K562 (cell line): ENCODE results near the gene CTPS1. TPM values are rescaled to one million over a fixed set of nuclear protein-coding genes. Genes with fewer than 3 reads are reported as not detected.
A peak's percentile ranks its signal among the peaks of the same experiment; 100 is the strongest.

Experiments used
- BHLHE40 ChIP-seq: IDR thresholded peaks from 2 replicates; pipeline ENCODE4 v1.6.1; 2011; ENCODE audit warnings: low read length, improper control_type of control experiment
- CREB1 ChIP-seq, 2 experiments: sonication (generic) in 1 of 2; formaldehyde crosslinking in 1 of 2; IDR thresholded peaks; 2 replicates each; pipeline versions ENCODE4 v1.6.1 to v1.8.0; 2012 to 2022; ENCODE audit warnings: inconsistent platforms in 1 of 2, mild to moderate bottlenecking in 1 of 2, missing genetic modification reagents in 1 of 2, moderate library complexity in 1 of 2
- CXXC5 ChIP-seq: fragments of 250-450 bp; sonication (Bioruptor Pico); IDR thresholded peaks from 2 replicates; pipeline ENCODE4 v1.8.0; 2022; ENCODE audit warnings: inconsistent platforms, mild to moderate bottlenecking, moderate library complexity
- DMBX1 ChIP-seq: fragments of 250-450 bp; sonication (Bioruptor Pico); IDR thresholded peaks from 2 replicates; pipeline ENCODE4 v1.8.0; 2022; ENCODE audit warnings: inconsistent platforms, mild to moderate bottlenecking, moderate library complexity, borderline replicate concordance
- E2F4 ChIP-seq: sonication (generic); formaldehyde crosslinking; IDR thresholded peaks from 2 replicates; pipeline ENCODE4 v1.8.0; 2022; ENCODE audit warnings: mild to moderate bottlenecking, low read depth, missing genetic modification reagents
- ELF1 ChIP-seq: fragments of 200-800 bp; sonication (Bioruptor generic); IDR thresholded peaks from 2 replicates; pipeline ENCODE4 v1.6.1; 2016; ENCODE audit warnings: missing genetic modification characterization, missing compliant biosample characterization
- FIP1L1 ChIP-seq: fragments of 200-400 bp; formaldehyde crosslinking; IDR thresholded peaks from 2 replicates; pipeline ENCODE4 v1.6.1; 2018; ENCODE audit warnings: mild to moderate bottlenecking, low read depth, low read length; ENCODE audit not compliant: poor library complexity, severe bottlenecking
- FOXA3 ChIP-seq, 2 experiments: fragments of 450-650 bp in 1 of 2; sonication (generic) in 1 of 2; formaldehyde crosslinking; IDR thresholded peaks in 1 of 2; conservative IDR thresholded peaks in 1 of 2; 2 replicates each; pipeline versions ENCODE4 v1.4.0 to v1.8.0; 2020 to 2022; ENCODE audit warnings: mild to moderate bottlenecking in 2 of 2, missing genetic modification reagents in 1 of 2
- HNRNPL ChIP-seq: fragments of 200-400 bp; formaldehyde crosslinking; IDR thresholded peaks from 2 replicates; pipeline ENCODE4 v1.6.1; 2017; ENCODE audit warnings: low read depth, mild to moderate bottlenecking, low read length
- KLF1 ChIP-seq: fragments of 450-650 bp; IDR thresholded peaks from 2 replicates; pipeline ENCODE4 v1.6.1; 2016; ENCODE audit warnings: missing genetic modification characterization, missing compliant biosample characterization
- L3MBTL2 ChIP-seq: fragments of 450-650 bp; IDR thresholded peaks from 2 replicates; pipeline ENCODE4 v1.6.1; 2016; ENCODE audit warnings: mild to moderate bottlenecking, moderate library complexity
- MAFF ChIP-seq: IDR thresholded peaks from 2 replicates; pipeline ENCODE4 v1.6.1; 2012; ENCODE audit warnings: low read length, improper control_type of control experiment
- MCM5 ChIP-seq: fragments of 450-650 bp; IDR thresholded peaks from 2 replicates; pipeline ENCODE4 v1.6.1; 2016; ENCODE audit warnings: low read depth
- MTA3 ChIP-seq: fragments of 450-650 bp; formaldehyde crosslinking; IDR thresholded peaks from 2 replicates; pipeline ENCODE4 v1.6.1; 2017; ENCODE audit warnings: mild to moderate bottlenecking, borderline replicate concordance
- PCBP1 ChIP-seq: fragments of 200-400 bp; formaldehyde crosslinking; IDR thresholded peaks from 2 replicates; pipeline ENCODE4 v1.6.1; 2018; ENCODE audit warnings: mild to moderate bottlenecking, low read depth, low read length; ENCODE audit not compliant: poor library complexity, severe bottlenecking
- PHF8 ChIP-seq: fragments of 200-600 bp; sonication (generic); IDR thresholded peaks from 2 replicates; pipeline ENCODE4 v1.6.1; 2012; ENCODE audit warnings: mixed run types, mild to moderate bottlenecking, inconsistent platforms, low read length, moderate library complexity, borderline replicate concordance
- PPARD ChIP-seq: fragments of 250-450 bp; sonication (Bioruptor Pico); IDR thresholded peaks from 2 replicates; pipeline ENCODE4 v1.8.0; 2022; ENCODE audit warnings: inconsistent platforms, mild to moderate bottlenecking, moderate library complexity
- SMAD1 ChIP-seq: fragments of 150-350 bp; IDR thresholded peaks from 2 replicates; pipeline ENCODE4 v1.6.1; 2014; ENCODE audit warnings: low read length, low read depth; ENCODE audit not compliant: partially characterized antibody
- SMAD3 ChIP-seq: fragments of 450-650 bp; formaldehyde crosslinking; conservative IDR thresholded peaks from 2 replicates; pipeline ENCODE4 v1.4.0; 2020; ENCODE audit warnings: mild to moderate bottlenecking
- SMARCA4 ChIP-seq: fragments of 450-650 bp; IDR thresholded peaks from 2 replicates; pipeline ENCODE4 v1.6.1; 2016
- TAF15 ChIP-seq: fragments of 200-400 bp; formaldehyde crosslinking; IDR thresholded peaks from 2 replicates; pipeline ENCODE4 v1.6.1; 2017; ENCODE audit warnings: mild to moderate bottlenecking, low read depth, low read length, moderate library complexity
- TCF7 ChIP-seq: sonication (generic); IDR thresholded peaks from 2 replicates; pipeline ENCODE4 v1.6.1; 2016; ENCODE audit warnings: antibody characterized with exemption, borderline replicate concordance
- TFAM ChIP-seq: fragments of 250-450 bp; sonication (Bioruptor Pico); conservative IDR thresholded peaks from 2 replicates; pipeline ENCODE4 v1.5.0; 2021; ENCODE audit warnings: mild to moderate bottlenecking, moderate library complexity
- YBX1 ChIP-seq: fragments of 450-650 bp; IDR thresholded peaks from 2 replicates; pipeline ENCODE4 v1.7.1; 2016; ENCODE audit warnings: mild to moderate bottlenecking
- ZBTB17 ChIP-seq: fragments of 450-650 bp; formaldehyde crosslinking; IDR thresholded peaks from 2 replicates; pipeline ENCODE4 v1.4.0; 2020; ENCODE audit warnings: mild to moderate bottlenecking
- ZC3H11A ChIP-seq: IDR thresholded peaks from 2 replicates; pipeline ENCODE4 v1.6.1; 2012; ENCODE audit warnings: low read depth, low read length, improper control_type of control experiment
- ZFX ChIP-seq: sonication (generic); formaldehyde crosslinking; IDR thresholded peaks from 2 replicates; pipeline ENCODE4 v1.8.0; 2022; ENCODE audit warnings: mild to moderate bottlenecking, missing genetic modification reagents, moderate library complexity
- ZNF384 ChIP-seq: IDR thresholded peaks from 2 replicates; pipeline ENCODE4 v1.6.1; 2012; ENCODE audit warnings: low read depth, low read length, improper control_type of control experiment
- ZNF436 ChIP-seq: fragments of 250-450, 450-650 bp; sonication (Bioruptor Pico); formaldehyde crosslinking; IDR thresholded peaks from 2 replicates; pipeline ENCODE4 v1.7.0; 2020; ENCODE audit warnings: mild to moderate bottlenecking
- polyA plus RNA-seq, 8 experiments: library from polyadenylated mRNA; depleted of rRNA in 4 of 8; stranded (reverse) in 5 of 8; unstranded in 3 of 8; fragments of >200 nt; fragmentation: Nextera tagmentation in 2 of 8; fragmentation: Illumina TruSeq in 1 of 8; extraction: Ambion mirVana in 2 of 8; extraction: Trizol in 1 of 8; gene quantifications; 2 replicates each; pipeline versions ENCODE4 v1.2.1 to v1.2.3, GENCODE V29; 2011 to 2014; ENCODE audit warnings: inconsistent platforms in 1 of 8, missing spikeins in 1 of 8
- total RNA-seq, 7 experiments: library from RNA; depleted of rRNA in 6 of 7; stranded (reverse); fragments of >200 nt in 6 of 7; fragmentation: Illumina TruSeq in 2 of 7; extraction: Trizol in 2 of 7; gene quantifications; 2 replicates each; pipeline versions ENCODE4 v1.2.1 to v1.2.3, GENCODE V29; 2011 to 2021; ENCODE audit warnings: low replicate concordance in 1 of 7
- TF ChIP-seq, protein P1 (sequence below): fragments of 200-800 bp; sonication (Bioruptor generic); IDR thresholded peaks from 2 replicates; pipeline ENCODE4 v1.6.1; 2017; ENCODE audit warnings: missing genetic modification characterization, missing compliant biosample characterization

The CTPS1 gene
- total and polyA plus RNA-seq, 9 of the 15 experiments (the other 6 are each of a cell fraction or from before 2014, with no cell fraction given), result 44.4 to 164 (median 87.7) TPM

- TF ChIP-seq ZFX (CRISPR knock-in tag), result peak; percentile 81
- TF ChIP-seq DMBX1, result 0 out of 2 replicates have a peak, but pooled peaks have one; percentile 36
- TF ChIP-seq E2F4 (CRISPR knock-in tag), result 0 out of 2 replicates have a peak, but pooled peaks have one; percentile 21
- no peak for TF ChIP-seq ZBTB17 (CRISPR knock-in tag)
- TF ChIP-seq ZC3H11A, result no peak
- TF ChIP-seq ELF1 (tag), result no peak
- TF ChIP-seq SMAD1, result no peak
- 0 out of 2 replicates have a peak, but pooled peaks have one; percentile 4 for TF ChIP-seq CXXC5 (CRISPR knock-in tag)
- TF ChIP-seq, protein P1, sequence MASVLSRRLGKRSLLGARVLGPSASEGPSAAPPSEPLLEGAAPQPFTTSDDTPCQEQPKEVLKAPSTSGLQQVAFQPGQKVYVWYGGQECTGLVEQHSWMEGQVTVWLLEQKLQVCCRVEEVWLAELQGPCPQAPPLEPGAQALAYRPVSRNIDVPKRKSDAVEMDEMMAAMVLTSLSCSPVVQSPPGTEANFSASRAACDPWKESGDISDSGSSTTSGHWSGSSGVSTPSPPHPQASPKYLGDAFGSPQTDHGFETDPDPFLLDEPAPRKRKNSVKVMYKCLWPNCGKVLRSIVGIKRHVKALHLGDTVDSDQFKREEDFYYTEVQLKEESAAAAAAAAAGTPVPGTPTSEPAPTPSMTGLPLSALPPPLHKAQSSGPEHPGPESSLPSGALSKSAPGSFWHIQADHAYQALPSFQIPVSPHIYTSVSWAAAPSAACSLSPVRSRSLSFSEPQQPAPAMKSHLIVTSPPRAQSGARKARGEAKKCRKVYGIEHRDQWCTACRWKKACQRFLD (CRISPR knock-in tag), result peak; percentile 95; the same call in 1 of the 2 replicates
- TF ChIP-seq YBX1, result no peak
- TF ChIP-seq FIP1L1, result peak; percentile 44
- TF ChIP-seq ZNF436 (CRISPR knock-in tag), result no peak
- no peak for TF ChIP-seq BHLHE40
- TF ChIP-seq MTA3, result no peak
- no peak for TF ChIP-seq PPARD
- TF ChIP-seq TFAM (CRISPR knock-in tag), result no peak
- TF ChIP-seq MCM5, result no peak
- TF ChIP-seq KLF1 (tag), result peak; percentile 38; the same call in 1 of the 2 replicates
- TF ChIP-seq CREB1 (IDR thresholded peaks at IDR 0.05), result no peak; the same call in 1 of the 2 replicates
- TF ChIP-seq CREB1 (CRISPR knock-in tag; IDR thresholded peaks at IDR 0.05), result peak; percentile 5; the same call in 1 of the 2 replicates
- no peak for TF ChIP-seq MAFF
- TF ChIP-seq FOXA3 (CRISPR knock-in tag; conservative IDR thresholded peaks at IDR 0.05 in 1 of 2, IDR thresholded peaks at IDR 0.05 in 1 of 2), result peak in 1 of 2 experiments; percentile 1; a peak in 1 of 4 replicates
- TF ChIP-seq L3MBTL2, result peak; percentile 96
- no peak for TF ChIP-seq ZNF384
- TF ChIP-seq PCBP1, result peak; percentile 69
- TF ChIP-seq SMAD3 (CRISPR knock-in tag), result no peak
- no peak for TF ChIP-seq TAF15
- no peak for TF ChIP-seq HNRNPL
- TF ChIP-seq SMARCA4, result no peak
- no peak for TF ChIP-seq TCF7
- TF ChIP-seq PHF8, result peak; percentile 72; the same call in 1 of the 2 replicates
Measured at GRCh38 chr1:40980068-40980452, 564 bp downstream of the CTPS1 start (continued).
